ENCODE measurements around the gene MYO1H. TPM values are rescaled to one million over a fixed set of nuclear protein-coding genes. Genes with fewer than 3 reads are reported as not detected.

The MYO1H gene
- total RNA-seq, 2 experiments from 2014 or later, result not detected

Other genes with a start within 250 kb of the MYO1H start
- gene ACACB, start 231.3 kb upstream of the MYO1H start, total RNA-seq, result 10 to 100 TPM in 1 of 2 experiments, 1 to 10 TPM in 1; 9.7 to 12.2 TPM
- not detected for gene FOXN4, start 38.6 kb upstream of the MYO1H start, total RNA-seq
- gene KCTD10, start 129.4 kb downstream of the MYO1H start, total RNA-seq, result 10 to 100 TPM; 44.1 to 45.2 TPM
- 10 to 100 TPM; 35.2 to 37.5 TPM for gene UBE3B, start 129.7 kb downstream of the MYO1H start, total RNA-seq
- 10 to 100 TPM; 36.0 to 38.0 TPM for gene MMAB, start 225.6 kb downstream of the MYO1H start, total RNA-seq
- 10 to 100 TPM; 22.1 to 26.3 TPM for gene MVK, start 225.9 kb downstream of the MYO1H start, total RNA-seq